ENCODE results near the gene ERC2. TPM values are rescaled to one million over a fixed set of nuclear protein-coding genes. Genes with fewer than 3 reads are reported as not detected.

The ERC2 gene
- total and polyA plus RNA-seq, 2 donors (not counting 3 experiments of a cell fraction or from before 2014, with no cell fraction given): 5.6 to 15.5 TPM

DNA sequence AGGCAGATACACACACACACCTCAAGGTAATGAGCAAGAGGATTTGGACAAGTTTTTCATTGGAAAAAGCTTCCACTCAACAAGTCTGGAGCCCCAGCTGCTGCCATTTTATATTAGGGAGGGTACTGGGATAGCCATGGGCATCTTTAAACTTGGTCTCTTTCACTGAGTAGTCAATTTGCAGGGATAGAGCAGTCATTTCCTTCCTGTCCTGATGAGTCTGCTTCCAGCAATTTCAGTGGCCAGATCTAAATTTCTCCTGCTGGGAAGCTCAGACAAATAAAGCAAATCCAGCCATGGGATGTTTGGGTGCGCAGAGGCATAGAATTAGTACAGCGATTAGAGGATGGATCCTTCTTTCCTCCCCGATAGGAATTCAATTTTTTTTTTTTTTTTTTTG is 874 bp upstream of the ERC2 start:
- no peaks in the 10 kb centered on the region for H3K79me2 ChIP-seq (ENCODE audit: control insufficient read depth, insufficient read depth, low read length)
- H2AFZ ChIP-seq (ENCODE audit: low read depth, low read length): peak overlapping the region; percentile 43
- dilution Hi-C loops (cut with MboI; ENCODE audit: extremely low pct_ligation_motif_present, low sequenced_read_pairs): no loop called here
- ChIA-PET POLR2A (no interaction called here), CTCF (interaction anchor here (1.0 to 1.8 kb wide), 6 partner anchors 12 to 128 kb away, joined by 4 to 15 read pairs (median 6); no protein-coding TSS in a partner anchor)
- H3K27ac ChIP-seq (ENCODE audit: insufficient read depth, low read depth, low read length): no peak overlapping the region
- intact Hi-C loops (cut with micrococcal nuclease): no loop called here
- H3K4me1 ChIP-seq (ENCODE audit: control insufficient read depth, extremely low read depth, insufficient read depth, low read length): peaks cover 14% of the 10 kb centered on the region
- no peak overlapping the region for H3K4me3 ChIP-seq (replicated peaks in 1 of 3; ENCODE audit: insufficient read depth in 1 of 3, low read depth in 1 of 3, low read length in 3 of 3)
- peak overlapping the region; percentile 63 for H3K4me2 ChIP-seq (ENCODE audit: insufficient read depth, low read length)
- H3K9me1 ChIP-seq (replicated peaks; ENCODE audit: control insufficient read depth, extremely low read depth, insufficient read depth, low read length): no peaks in the 10 kb centered on the region
- no peak for FAIRE-seq
- peak; percentile 31 for DNase-seq (ENCODE audit: low read depth, low spot score)
- no peaks in the 10 kb centered on the region for H3K9me3 ChIP-seq (replicated peaks; ENCODE audit: control insufficient read depth, insufficient read depth, low read length)
- no peaks in the 10 kb centered on the region for H3K36me3 ChIP-seq (ENCODE audit: control insufficient read depth in 2 of 2, extremely low read depth in 1 of 2, insufficient read depth in 2 of 2, low read length in 2 of 2)
- TF ChIP-seq JUN (IDR thresholded peaks at IDR 0.05; ENCODE audit: borderline replicate concordance, insufficient read depth, insufficient read length, low read depth) (peak; percentile 31), GATA2 (IDR thresholded peaks at IDR 0.05; ENCODE audit: insufficient read depth, insufficient read length, low read depth, low read length) (no peak), MAX (IDR thresholded peaks at IDR 0.05; ENCODE audit: insufficient read depth, insufficient read length) (no peak), FOS (IDR thresholded peaks at IDR 0.05; ENCODE audit: borderline replicate concordance, insufficient read depth, low read length) (peak; percentile 81)
- H3K27me3 ChIP-seq (ENCODE audit: control insufficient read depth in 2 of 2, insufficient read depth in 2 of 2, low read length in 2 of 2): peaks cover 2 to 15% of the 10 kb centered on the region in 2 experiments
- H3K9ac ChIP-seq (replicated peaks; ENCODE audit: extremely low read depth, insufficient read depth, low read length): no peak overlapping the region
- BruUV-seq (replicated peaks): no TSS peak
- H4K20me1 ChIP-seq (replicated peaks; ENCODE audit: control insufficient read depth, extremely low read depth, insufficient read depth, low read length): no peaks in the 10 kb centered on the region

- no peaks in the 10 kb centered on the region for H3K79me2 ChIP-seq (ENCODE audit: control insufficient read depth, insufficient read depth, low read length)
- H3K27ac ChIP-seq (ENCODE audit: insufficient read depth, low read depth, low read length): no peak overlapping the region
- H3K36me3 ChIP-seq (ENCODE audit: control insufficient read depth in 2 of 2, extremely low read depth in 1 of 2, insufficient read depth in 2 of 2, low read length in 2 of 2): no peaks in the 10 kb centered on the region
- ChIA-PET POLR2A (no interaction called here), CTCF (interaction anchor here (1.0 to 1.4 kb wide), 2 partner anchors 12 to 27 kb away, joined by 6 to 7 read pairs; no protein-coding TSS in a partner anchor)
- H3K9ac ChIP-seq (replicated peaks; ENCODE audit: extremely low read depth, insufficient read depth, low read length): peak overlapping the region; percentile 56
- TF ChIP-seq FOS (IDR thresholded peaks at IDR 0.05; ENCODE audit: borderline replicate concordance, insufficient read depth, low read length) (no peak), MAX (IDR thresholded peaks at IDR 0.05; ENCODE audit: insufficient read depth, insufficient read length) (no peak), GATA2 (IDR thresholded peaks at IDR 0.05; ENCODE audit: insufficient read depth, insufficient read length, low read depth, low read length) (no peak), POLR2AphosphoS5 (IDR thresholded peaks at IDR 0.05; ENCODE audit: insufficient read depth, low read depth, low read length) (no peak), MYC (IDR thresholded peaks at IDR 0.05; ENCODE audit: low read depth, low read length) (no peak), JUN (IDR thresholded peaks at IDR 0.05; ENCODE audit: borderline replicate concordance, insufficient read depth, insufficient read length, low read depth) (no peak), EZH2 (IDR thresholded peaks at IDR 0.05; ENCODE audit: borderline replicate concordance, low read depth, low read length, severe bottlenecking) (no peak), POLR2A (IDR thresholded peaks at IDR 0.05; ENCODE audit: low read depth, low read length) (no peak)
- TF ChIP-seq, protein P1, sequence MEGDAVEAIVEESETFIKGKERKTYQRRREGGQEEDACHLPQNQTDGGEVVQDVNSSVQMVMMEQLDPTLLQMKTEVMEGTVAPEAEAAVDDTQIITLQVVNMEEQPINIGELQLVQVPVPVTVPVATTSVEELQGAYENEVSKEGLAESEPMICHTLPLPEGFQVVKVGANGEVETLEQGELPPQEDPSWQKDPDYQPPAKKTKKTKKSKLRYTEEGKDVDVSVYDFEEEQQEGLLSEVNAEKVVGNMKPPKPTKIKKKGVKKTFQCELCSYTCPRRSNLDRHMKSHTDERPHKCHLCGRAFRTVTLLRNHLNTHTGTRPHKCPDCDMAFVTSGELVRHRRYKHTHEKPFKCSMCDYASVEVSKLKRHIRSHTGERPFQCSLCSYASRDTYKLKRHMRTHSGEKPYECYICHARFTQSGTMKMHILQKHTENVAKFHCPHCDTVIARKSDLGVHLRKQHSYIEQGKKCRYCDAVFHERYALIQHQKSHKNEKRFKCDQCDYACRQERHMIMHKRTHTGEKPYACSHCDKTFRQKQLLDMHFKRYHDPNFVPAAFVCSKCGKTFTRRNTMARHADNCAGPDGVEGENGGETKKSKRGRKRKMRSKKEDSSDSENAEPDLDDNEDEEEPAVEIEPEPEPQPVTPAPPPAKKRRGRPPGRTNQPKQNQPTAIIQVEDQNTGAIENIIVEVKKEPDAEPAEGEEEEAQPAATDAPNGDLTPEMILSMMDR (IDR thresholded peaks at IDR 0.05; ENCODE audit: extremely low read depth in 1 of 2, insufficient read depth in 1 of 2, low read depth in 1 of 2, low read length in 2 of 2): no peak
- H3K27me3 ChIP-seq (ENCODE audit: control insufficient read depth in 2 of 2, insufficient read depth in 2 of 2, low read length in 2 of 2): peaks cover 0 to 9% of the 10 kb centered on the region in 2 experiments
- intact Hi-C loops (cut with micrococcal nuclease) (loop anchor here (1.0 kb wide), 1 partner anchor 27 kb away; no protein-coding TSS in a partner anchor), dilution Hi-C loops (cut with MboI; ENCODE audit: extremely low pct_ligation_motif_present, low sequenced_read_pairs) (no loop called here)
- no peak for DNase-seq (ENCODE audit: low read depth, low spot score)
- no peaks in the 10 kb centered on the region for H4K20me1 ChIP-seq (replicated peaks; ENCODE audit: control insufficient read depth, extremely low read depth, insufficient read depth, low read length)
- no TSS peak for BruUV-seq (replicated peaks)
- H3K9me1 ChIP-seq (replicated peaks; ENCODE audit: control insufficient read depth, extremely low read depth, insufficient read depth, low read length): no peaks in the 10 kb centered on the region
- FAIRE-seq: no peak
- peak overlapping the region; percentile 96 for H3K4me2 ChIP-seq (ENCODE audit: insufficient read depth, low read length)
- no peaks in the 10 kb centered on the region for H3K9me3 ChIP-seq (replicated peaks; ENCODE audit: control insufficient read depth, insufficient read depth, low read length)
- peak overlapping the region; percentile 66 for H2AFZ ChIP-seq (ENCODE audit: low read depth, low read length)
- peaks cover 14% of the 10 kb centered on the region for H3K4me1 ChIP-seq (ENCODE audit: control insufficient read depth, extremely low read depth, insufficient read depth, low read length)
- peak overlapping the region; percentile 65 to 94 (median 83) for H3K4me3 ChIP-seq (replicated peaks in 1 of 3; ENCODE audit: insufficient read depth in 1 of 3, low read depth in 1 of 3, low read length in 3 of 3)
Observed at GRCh38 chr3:56467801-56468183, 475 bp downstream of the ERC2 start.
